Fibroblast of mammary gland (primary cell): ENCODE data around the gene PRSS38.

Experiments used
- DNase-seq: peaks from one replicate; pipeline ENCODE4 v3.0.0-alpha.2; 2010; ENCODE audit warnings: low read depth
- H3K4me3 ChIP-seq: 2 replicates; pipeline ENCODE4 v1.5.1; 2011; ENCODE audit warnings: low read depth, mild to moderate bottlenecking, low read length, moderate library complexity; ENCODE audit not compliant: control insufficient read depth
- CTCF ChIP-seq: conservative IDR thresholded peaks from 2 replicates; pipeline ENCODE4 v1.5.1; 2011; ENCODE audit warnings: low read depth, low read length, inconsistent platforms; ENCODE audit not compliant: control insufficient read depth, insufficient read depth

PRSS38 gene

GRCh38 chr1:227778401-227778947 lies 37.0 kb upstream of the PRSS38 start:
- peak; percentile 79 for DNase-seq
- no peak for TF ChIP-seq CTCF
- H3K4me3 ChIP-seq: no peak overlapping the region

- no peak for TF ChIP-seq CTCF
- no peak overlapping the region for H3K4me3 ChIP-seq
- DNase-seq: no peak
Observed at GRCh38 chr1:227779021-227779441, 36.4 kb upstream of the PRSS38 start.

DNA sequence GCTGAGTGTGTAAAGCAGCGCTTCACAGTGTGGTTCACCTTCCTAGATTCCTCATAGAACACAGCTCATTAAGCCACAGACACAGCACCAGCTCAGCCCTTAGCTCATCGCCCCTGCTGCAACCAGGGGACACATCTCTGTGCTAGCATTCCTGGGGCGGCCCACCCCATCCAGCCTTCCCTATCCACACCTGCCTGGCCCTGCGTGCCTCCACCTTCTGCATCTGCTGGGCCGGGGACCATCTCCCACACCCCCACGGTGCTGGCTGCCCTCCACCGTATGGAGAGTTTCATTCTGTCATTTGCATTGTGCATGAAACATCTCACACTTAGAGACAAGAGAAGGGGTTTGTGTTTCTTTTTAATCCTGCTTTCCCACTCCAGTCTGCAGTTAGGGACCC lies 35.8 kb upstream of the PRSS38 start:
- DNase-seq: no peak
- H3K4me3 ChIP-seq: no peak overlapping the region
- TF ChIP-seq CTCF: no peak

GRCh38 chr1:227780101-227781044 lies 35.1 kb upstream of the PRSS38 start:
- DNase-seq: no peak
- no peak for TF ChIP-seq CTCF

DNA sequence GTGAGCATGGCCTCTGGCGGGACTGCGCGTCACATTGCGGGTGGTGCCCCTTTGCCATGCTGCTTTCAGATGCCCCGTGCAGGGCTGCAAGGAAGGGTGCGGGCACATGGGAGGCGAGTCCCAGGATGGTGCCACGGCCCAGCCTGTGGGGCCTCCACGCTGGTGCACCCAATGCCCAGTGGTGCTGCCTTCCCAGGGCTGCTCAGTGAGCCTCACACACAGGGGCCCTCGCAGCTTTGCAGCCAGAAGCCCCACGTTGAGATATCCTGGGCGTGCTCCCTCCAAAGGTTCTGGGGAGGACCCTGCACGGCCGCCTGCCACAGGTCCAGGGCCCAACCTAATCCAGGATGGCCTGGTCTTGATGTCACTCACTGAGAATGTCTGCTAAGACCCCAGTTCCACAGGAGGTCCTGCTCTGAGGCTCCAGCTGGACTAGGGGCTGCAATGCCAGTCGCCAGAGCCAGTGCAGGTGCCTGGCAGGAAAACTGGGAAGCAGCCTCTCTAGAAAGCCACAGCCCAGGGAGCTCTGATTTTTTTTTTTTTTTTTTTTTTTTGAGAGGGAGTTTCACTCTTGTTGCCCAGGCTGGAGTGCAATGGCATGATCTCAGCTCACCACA lies 34.1 kb upstream of the PRSS38 start:
- no peak for TF ChIP-seq CTCF
- H3K4me3 ChIP-seq: no peak overlapping the region
- DNase-seq: no peak

More at GRCh38 chr1:227780101-227781044, 35.1 kb upstream of the PRSS38 start:
- no peak overlapping the region for H3K4me3 ChIP-seq

GRCh38 chr1:227782226-227782625 lies 33.2 kb upstream of the PRSS38 start:
- no peak for TF ChIP-seq CTCF
- no peak for DNase-seq
- no peak overlapping the region for H3K4me3 ChIP-seq
